B cell (primary cell): Measurements from ENCODE around the gene ZNF532. TPM values are rescaled to one million over a fixed set of nuclear protein-coding genes. Genes with fewer than 3 reads are reported as not detected.

Source experiments
- ATAC-seq: fragments of 200-7000 bp; cut with Tn5 transposase; one replicate; pipeline ENCODE4 v1.10.0; 2021; ENCODE audit warnings: low read depth, mild to moderate bottlenecking, moderate number of reproducible peaks, moderate library complexity
- CTCF ChIA-PET: fragments of 350-600 bp; sonication (Branson Sonifier 250); formaldehyde crosslinking; loops from one replicate; lab custom pipeline; 2021; ENCODE audit warnings: antibody characterized with exemption, inconsistent platforms; lab: Charles Lee
- POLR2A ChIA-PET: fragments of 350-600 bp; sonication (Branson Sonifier 250); formaldehyde crosslinking; loops from one replicate; lab custom pipeline; 2021; ENCODE audit warnings: antibody characterized with exemption; lab: Charles Lee
- DNase-seq: peaks from one replicate; pipeline ENCODE4 v3.0.0; 2013
- H2AFZ ChIP-seq: 2 replicates; pipeline ENCODE4 v1.6.1; 2012; ENCODE audit warnings: mild to moderate bottlenecking, low read depth, low read length; ENCODE audit not compliant: insufficient read depth, poor library complexity, severe bottlenecking
- H3K27ac ChIP-seq, 2 donors: 1 replicate in 1 of 2; 2 replicates in 1 of 2; pipeline ENCODE4 v1.5.1; 2012 to 2013; ENCODE audit warnings: low read length in 2 of 2, mild to moderate bottlenecking in 2 of 2, moderate library complexity in 1 of 2
- H3K27me3 ChIP-seq, 4 experiments: fragments of 200-600 bp in 1 of 4; sonication (generic) in 1 of 4; replicated peaks in 1 of 4; 1 replicate in 2 of 4; 2 replicates in 2 of 4; pipeline versions ENCODE4 v1.6.1 to v1.7.0; 2013 to 2016; ENCODE audit warnings: low read length in 3 of 4, mild to moderate bottlenecking in 2 of 4, mixed read lengths in 1 of 4, moderate library complexity in 1 of 4; ENCODE audit not compliant: insufficient read depth in 4 of 4, control insufficient read depth in 3 of 4; ENCODE audit errors: control extremely low read depth in 1 of 4
- H3K36me3 ChIP-seq, 2 experiments: replicated peaks in 1 of 2; 1 replicate in 1 of 2; 2 replicates in 1 of 2; pipeline versions ENCODE4 v1.6.1 to v1.7.1; 2013; ENCODE audit warnings: low read length in 1 of 2; ENCODE audit not compliant: insufficient read depth in 2 of 2, control insufficient read depth in 1 of 2; ENCODE audit errors: control extremely low read depth in 1 of 2, extremely low read depth in 1 of 2
- H3K4me1 ChIP-seq, 2 donors: fragments of 200-600 bp in 1 of 2; sonication (generic) in 1 of 2; 1 replicate in 1 of 2; 2 replicates in 1 of 2; pipeline versions ENCODE4 v1.5.1 to v1.6.1; 2013 to 2017; ENCODE audit warnings: low read length in 2 of 2; ENCODE audit not compliant: control insufficient read depth in 2 of 2, insufficient read depth in 2 of 2
- H3K4me2 ChIP-seq: replicated peaks from 2 replicates; pipeline ENCODE3; 2012; ENCODE audit warnings: mild to moderate bottlenecking, low read depth, low read length; ENCODE audit not compliant: poor library complexity, severe bottlenecking
- H3K4me3 ChIP-seq, 5 experiments: fragments of 200-600 bp in 1 of 5; sonication (generic) in 1 of 5; 1 replicate in 3 of 5; 2 replicates in 2 of 5; pipeline versions ENCODE4 v1.5.1 to v1.7.0; 2011 to 2016; ENCODE audit warnings: low read length in 4 of 5, mild to moderate bottlenecking in 4 of 5, low read depth in 2 of 5, control low read depth in 1 of 5, moderate library complexity in 1 of 5; ENCODE audit not compliant: insufficient read depth in 1 of 5; ENCODE audit errors: control extremely low read depth in 1 of 5, extremely low read depth in 1 of 5
- H3K79me2 ChIP-seq: fragments of 200-600 bp; sonication (generic); one replicate; pipeline ENCODE4 v1.6.0; 2016; ENCODE audit warnings: low read length; ENCODE audit not compliant: control insufficient read depth, insufficient read depth
- H3K9ac ChIP-seq: fragments of 200-600 bp; sonication (generic); 2 replicates; pipeline ENCODE4 v1.6.1; 2017; ENCODE audit warnings: mild to moderate bottlenecking, low read length, moderate library complexity
- H3K9me3 ChIP-seq, 3 donors: one replicate each; pipeline versions ENCODE4 v1.6.1 to v1.7.1; 2013; ENCODE audit warnings: low read length in 2 of 3; ENCODE audit not compliant: control insufficient read depth in 2 of 3, insufficient read depth in 1 of 3; ENCODE audit errors: control extremely low read depth in 1 of 3
- H4K20me1 ChIP-seq: 2 replicates; pipeline ENCODE4 v1.6.0; 2012; ENCODE audit warnings: mild to moderate bottlenecking, low read length; ENCODE audit not compliant: insufficient read depth, control insufficient read depth, poor library complexity, severe bottlenecking
- H3K27ac Mint-ChIP-seq: one replicate; pipeline ENCODE4 v1.8.0; 2021; ENCODE audit warnings: mixed read lengths
- H3K27me3 Mint-ChIP-seq: one replicate; pipeline ENCODE4 v1.8.0; 2021; ENCODE audit warnings: mixed read lengths
- H3K4me1 Mint-ChIP-seq: one replicate; pipeline ENCODE4 v1.8.0; 2021; ENCODE audit warnings: mixed read lengths
- H3K4me3 Mint-ChIP-seq: one replicate; pipeline ENCODE4 v1.8.0; 2021; ENCODE audit warnings: mixed read lengths
- H3K9me3 Mint-ChIP-seq: one replicate; pipeline ENCODE4 v1.8.0; 2022; ENCODE audit warnings: mixed read lengths; ENCODE audit not compliant: insufficient read depth
- EZH2 ChIP-seq: IDR thresholded peaks from 2 replicates; pipeline ENCODE4 v1.6.1; 2012; ENCODE audit warnings: borderline replicate concordance, low read depth, mild to moderate bottlenecking, moderate library complexity, low read length; ENCODE audit not compliant: insufficient read depth, poor library complexity, severe bottlenecking
- WGBS: methylation state at CpG from one replicate; pipeline ENCODE4 v1.1.5; 2013; ENCODE audit warnings: missing lambda C conversion rate; ENCODE audit not compliant: insufficient coverage; 5-methylcytosine and 5-hydroxymethylcytosine counted together
- intact Hi-C: fragments of 100-400 bp; cut with micrococcal nuclease; formaldehyde crosslinking; loops from one replicate; pipeline ENCODE4 v1.10.0; 2022
- polyA plus RNA-seq: library from polyadenylated mRNA; depleted of rRNA; stranded (reverse); fragments of >200 nt; gene quantifications from 2 replicates; pipeline ENCODE4 v1.2.3, GENCODE V29; 2012
- total RNA-seq, 2 donors: library from RNA; stranded (reverse); fragments of 120-200 nt in 1 of 2; gene quantifications; 1 replicate in 1 of 2; 2 replicates in 1 of 2; pipeline versions ENCODE4 v1.2.3 to v1.2.4, GENCODE V29; 2013 to 2022
- TF ChIP-seq, protein P1 (sequence below): fragments of 200-600 bp; IDR thresholded peaks from one replicate; pipeline ENCODE4 v1.8.0; 2022; ENCODE audit warnings: antibody characterized with exemption, mild to moderate bottlenecking

The ZNF532 gene
- total and polyA plus RNA-seq, 2 donors (not counting 1 experiment from before 2014, with no cell fraction given) = 58.2 to 104 TPM

DNA sequence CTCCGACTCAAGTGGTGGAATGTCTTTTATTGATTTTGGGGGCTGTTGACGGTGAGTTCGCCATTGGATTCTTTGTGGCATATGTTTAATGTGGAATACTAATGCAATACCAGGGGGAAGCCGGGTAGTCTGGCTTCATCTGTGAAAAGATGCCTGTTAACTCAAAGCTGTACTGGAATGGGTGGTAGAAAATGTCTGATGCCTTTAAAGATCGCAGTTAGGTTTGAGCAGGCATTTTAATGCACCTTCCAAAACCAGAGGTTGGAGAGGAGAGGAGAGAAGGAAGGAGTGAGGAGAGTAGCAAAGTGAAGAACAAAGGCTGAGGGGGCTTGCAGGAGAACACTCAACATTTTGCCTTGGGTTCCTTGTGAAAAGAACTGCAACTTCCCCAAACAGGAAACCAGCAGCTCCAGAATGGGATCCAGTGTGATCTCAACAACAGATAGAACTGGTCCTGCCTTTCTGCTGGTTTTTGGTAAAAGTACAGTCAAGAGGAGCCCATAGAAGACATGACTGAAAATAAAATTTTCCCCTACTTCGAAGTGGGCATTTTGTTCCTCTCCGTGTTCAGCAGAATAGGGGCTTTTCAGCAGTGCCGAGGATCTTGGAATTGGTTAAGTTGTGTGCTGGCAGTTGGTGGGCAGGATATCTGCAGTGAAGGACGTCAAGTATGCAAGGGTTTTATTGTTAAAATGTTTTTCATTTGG is 1.5 kb downstream of the ZNF532 start:
- Histone ChIP-seq H3K27ac (no peak overlapping the region), H4K20me1 (no peaks in the 10 kb centered on the region), H3K9me3 (peaks cover 0 to 6% (median 0%) of the 10 kb centered on the region in 3 donors), H3K4me2 (no peak overlapping the region), H3K79me2 (peaks cover 8% of the 10 kb centered on the region), H3K4me1 (peaks cover 20 to 27% of the 10 kb centered on the region in 2 donors), H3K27me3 (no peaks in the 10 kb centered on the region), H3K9ac (no peak overlapping the region), H3K36me3 (peaks cover 0 to 34% of the 10 kb centered on the region in 2 experiments), H2AFZ (no peak overlapping the region), H3K4me3 (no peak overlapping the region)
- DNase-seq (no peak), ATAC-seq (no peak)
- Mint-ChIP-seq H3K4me3 (no peak overlapping the region), H3K9me3 (peaks cover 5% of the 10 kb centered on the region), H3K27me3 (no peaks in the 10 kb centered on the region), H3K27ac (peak overlapping the region; percentile 7), H3K4me1 (peaks cover 50% of the 10 kb centered on the region)
- intact Hi-C loops = loop anchor here (10.0 kb wide), 2 partner anchors 81 to 189 kb away; no protein-coding TSS in a partner anchor
- TF ChIP-seq, protein P1, sequence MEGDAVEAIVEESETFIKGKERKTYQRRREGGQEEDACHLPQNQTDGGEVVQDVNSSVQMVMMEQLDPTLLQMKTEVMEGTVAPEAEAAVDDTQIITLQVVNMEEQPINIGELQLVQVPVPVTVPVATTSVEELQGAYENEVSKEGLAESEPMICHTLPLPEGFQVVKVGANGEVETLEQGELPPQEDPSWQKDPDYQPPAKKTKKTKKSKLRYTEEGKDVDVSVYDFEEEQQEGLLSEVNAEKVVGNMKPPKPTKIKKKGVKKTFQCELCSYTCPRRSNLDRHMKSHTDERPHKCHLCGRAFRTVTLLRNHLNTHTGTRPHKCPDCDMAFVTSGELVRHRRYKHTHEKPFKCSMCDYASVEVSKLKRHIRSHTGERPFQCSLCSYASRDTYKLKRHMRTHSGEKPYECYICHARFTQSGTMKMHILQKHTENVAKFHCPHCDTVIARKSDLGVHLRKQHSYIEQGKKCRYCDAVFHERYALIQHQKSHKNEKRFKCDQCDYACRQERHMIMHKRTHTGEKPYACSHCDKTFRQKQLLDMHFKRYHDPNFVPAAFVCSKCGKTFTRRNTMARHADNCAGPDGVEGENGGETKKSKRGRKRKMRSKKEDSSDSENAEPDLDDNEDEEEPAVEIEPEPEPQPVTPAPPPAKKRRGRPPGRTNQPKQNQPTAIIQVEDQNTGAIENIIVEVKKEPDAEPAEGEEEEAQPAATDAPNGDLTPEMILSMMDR = no peak
- no peak for TF ChIP-seq EZH2
- ChIA-PET POLR2A (interaction anchor here (0.7 kb wide), 1 partner anchor 19 kb away, joined by 10 read pairs; no protein-coding TSS in a partner anchor), CTCF (interaction anchor here (1.1 to 1.2 kb wide), 3 partner anchors 17 to 327 kb away, joined by 3 to 4 read pairs (median 3); no protein-coding TSS in a partner anchor)
- WGBS = 92% methylated on average over 6 of the region's 9 CpGs

DNA sequence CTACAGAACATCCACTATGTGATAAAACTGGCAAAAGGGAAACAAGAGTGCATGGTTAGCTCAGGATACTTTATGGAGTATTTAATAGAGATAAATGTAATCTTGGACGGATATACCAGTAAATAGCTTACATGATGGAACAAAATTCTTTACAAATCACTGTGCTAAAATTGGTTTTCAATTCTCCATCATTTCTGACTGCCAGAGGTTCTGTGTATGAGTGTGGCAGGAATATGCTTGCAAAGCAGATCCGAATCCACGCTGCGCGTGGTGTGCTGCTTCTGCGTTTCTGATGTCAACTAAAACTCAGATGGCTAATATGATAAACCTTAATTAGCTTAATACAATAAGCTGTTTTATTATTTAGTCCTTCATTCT is 2.1 kb downstream of the ZNF532 start:
- Mint-ChIP-seq H3K4me3 (no peak overlapping the region), H3K27me3 (no peaks in the 10 kb centered on the region), H3K27ac (peak overlapping the region; percentile 7), H3K9me3 (peaks cover 5% of the 10 kb centered on the region), H3K4me1 (peaks cover 50% of the 10 kb centered on the region)
- Histone ChIP-seq H2AFZ (no peak overlapping the region), H3K27ac (no peak overlapping the region), H3K4me2 (no peak overlapping the region), H4K20me1 (no peaks in the 10 kb centered on the region), H3K36me3 (peaks cover 0 to 35% of the 10 kb centered on the region in 2 experiments), H3K9me3 (peaks cover 0 to 6% (median 0%) of the 10 kb centered on the region in 3 donors), H3K9ac (no peak overlapping the region), H3K4me3 (no peak overlapping the region), H3K79me2 (peaks cover 5% of the 10 kb centered on the region), H3K4me1 (peaks cover 19 to 30% of the 10 kb centered on the region in 2 donors), H3K27me3 (no peaks in the 10 kb centered on the region)
- DNase-seq (no peak), ATAC-seq (no peak)
- POLR2A ChIA-PET = interaction anchor here (0.7 kb wide), 1 partner anchor 18 kb away, joined by 10 read pairs; no protein-coding TSS in a partner anchor
- CTCF ChIA-PET = interaction anchor here (1.1 to 1.2 kb wide), 3 partner anchors 16 to 328 kb away, joined by 3 to 4 read pairs (median 3); no protein-coding TSS in a partner anchor
- no peak for TF ChIP-seq EZH2
- intact Hi-C loops = loop anchor here (10.0 kb wide), 2 partner anchors 82 to 188 kb away; no protein-coding TSS in a partner anchor
- WGBS = no CpG with 5 or more reads among the region's 6 CpGs
